Forelimb muscle (tissue), 1 donor: ENCODE data around the gene ATP10A. TPM values are rescaled to one million over a fixed set of nuclear protein-coding genes. Genes with fewer than 3 reads are reported as not detected.

Source experiments
- DNase-seq: peaks from one replicate; pipeline ENCODE4 v3.0.0-alpha.2; 2013; ENCODE audit warnings: low read depth
- polyA plus RNA-seq: library from polyadenylated mRNA; unstranded; fragments of 120-200 nt; gene quantifications from one replicate; pipeline ENCODE4 v1.2.1, GENCODE V29; 2013; ENCODE audit not compliant: insufficient read length

The ATP10A gene
- polyA plus RNA-seq, 1 donor = 2.9 TPM

DNA sequence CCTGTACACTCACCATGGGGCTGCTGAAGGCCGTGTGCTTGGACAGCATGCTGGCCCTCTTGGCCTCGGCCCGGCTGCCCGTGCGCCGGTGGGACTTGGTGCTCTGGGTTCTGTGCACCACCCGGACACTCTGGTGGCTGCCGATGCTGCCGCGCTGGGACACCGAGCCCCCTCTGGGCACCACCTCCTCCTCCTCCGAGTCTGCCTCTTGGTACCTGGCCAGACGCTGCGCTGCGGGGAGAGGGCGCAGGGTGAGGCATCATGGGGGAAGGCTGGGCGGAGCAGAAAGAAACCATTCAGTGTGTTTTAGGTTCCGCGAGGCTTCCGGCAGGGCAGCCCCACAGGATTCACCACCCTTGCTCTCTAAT is 145.0 kb downstream of the ATP10A start:
- DNase-seq = no peak

DNA sequence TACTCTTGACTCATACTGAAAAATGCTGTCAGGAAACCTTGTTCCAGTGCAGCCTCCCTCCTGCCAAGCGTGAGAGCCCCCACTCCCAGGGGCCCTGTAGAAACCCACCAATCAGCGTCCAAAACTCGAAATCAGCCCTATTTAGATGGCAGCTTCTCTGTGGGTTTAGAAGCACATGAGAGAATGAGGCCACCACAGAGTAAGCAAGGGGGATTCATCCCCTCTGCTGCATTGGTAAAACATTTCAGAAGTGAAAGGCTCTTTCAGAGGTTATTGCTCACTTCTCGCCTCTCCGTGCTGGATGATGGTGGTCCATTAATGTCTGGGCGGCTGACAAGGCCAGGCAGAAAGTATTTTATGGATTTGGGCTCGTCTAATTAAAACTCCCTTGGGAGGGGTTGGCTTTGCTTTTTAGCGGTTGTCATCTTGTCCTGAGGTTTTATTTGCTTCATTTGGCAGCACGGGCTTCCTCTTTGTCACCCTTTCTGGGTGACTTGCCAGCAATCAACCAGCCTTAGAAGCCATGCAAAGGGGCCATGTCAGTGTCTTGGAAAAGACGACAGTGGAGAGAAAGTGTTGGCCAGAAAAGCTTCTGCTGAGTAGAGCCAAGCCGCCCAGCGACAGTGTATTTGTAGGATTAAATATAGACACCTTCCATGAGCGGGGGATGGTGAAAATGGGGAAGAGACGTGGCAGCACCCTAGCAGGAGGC is 145.5 kb downstream of the ATP10A start:
- no peak for DNase-seq

- DNase-seq = no peak
Measured at GRCh38 chr15:25717127-25717456, 146.0 kb downstream of the ATP10A start.

GRCh38 chr15:25716414-25717126 is 146.6 kb downstream of the ATP10A start:
- DNase-seq = no peak

DNA sequence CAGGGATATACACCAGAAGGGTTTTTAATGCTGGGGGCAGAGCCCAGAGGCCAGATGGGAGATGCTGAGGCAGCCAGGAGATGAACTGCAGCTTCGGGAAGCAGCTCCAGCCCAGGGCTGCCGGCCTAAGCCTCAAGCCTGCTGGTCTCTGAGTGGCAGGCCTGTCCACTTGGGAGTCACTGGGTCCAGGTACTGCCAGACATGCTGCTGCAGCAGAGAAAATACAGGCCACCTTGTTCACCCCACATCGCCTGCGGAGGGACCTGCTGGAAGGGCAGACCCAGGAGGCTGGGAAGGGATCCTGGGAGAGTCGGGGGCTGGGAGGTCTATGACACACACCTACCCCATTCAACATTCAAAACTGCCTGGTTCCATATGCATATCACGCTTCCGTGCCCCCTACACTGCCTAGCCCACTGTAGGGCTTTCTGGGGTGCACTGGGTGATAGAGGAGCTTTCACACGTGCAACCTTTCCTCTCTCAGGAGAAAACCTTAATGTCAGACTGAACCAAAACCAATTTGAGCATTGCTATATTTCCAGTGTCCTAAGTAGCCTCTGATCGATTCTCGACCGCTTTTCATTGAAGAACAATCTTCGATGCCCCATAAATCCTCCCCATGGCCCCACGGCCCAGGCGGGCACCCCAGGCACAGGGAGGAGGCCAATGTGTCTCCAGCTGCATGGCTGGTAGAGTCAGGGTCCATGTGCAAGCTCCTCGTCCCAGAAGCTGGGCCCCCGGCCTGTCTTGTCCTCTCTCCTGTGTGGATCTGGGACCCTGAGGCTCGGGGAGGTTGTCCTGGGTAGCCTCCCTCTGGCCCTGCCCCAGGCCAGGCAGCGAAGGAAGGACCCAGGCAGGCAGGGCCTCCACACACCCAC is 147.4 kb downstream of the ATP10A start:
- DNase-seq = no peak

GRCh38 chr15:25714538-25714840 is 148.6 kb downstream of the ATP10A start:
- no peak for DNase-seq

DNA sequence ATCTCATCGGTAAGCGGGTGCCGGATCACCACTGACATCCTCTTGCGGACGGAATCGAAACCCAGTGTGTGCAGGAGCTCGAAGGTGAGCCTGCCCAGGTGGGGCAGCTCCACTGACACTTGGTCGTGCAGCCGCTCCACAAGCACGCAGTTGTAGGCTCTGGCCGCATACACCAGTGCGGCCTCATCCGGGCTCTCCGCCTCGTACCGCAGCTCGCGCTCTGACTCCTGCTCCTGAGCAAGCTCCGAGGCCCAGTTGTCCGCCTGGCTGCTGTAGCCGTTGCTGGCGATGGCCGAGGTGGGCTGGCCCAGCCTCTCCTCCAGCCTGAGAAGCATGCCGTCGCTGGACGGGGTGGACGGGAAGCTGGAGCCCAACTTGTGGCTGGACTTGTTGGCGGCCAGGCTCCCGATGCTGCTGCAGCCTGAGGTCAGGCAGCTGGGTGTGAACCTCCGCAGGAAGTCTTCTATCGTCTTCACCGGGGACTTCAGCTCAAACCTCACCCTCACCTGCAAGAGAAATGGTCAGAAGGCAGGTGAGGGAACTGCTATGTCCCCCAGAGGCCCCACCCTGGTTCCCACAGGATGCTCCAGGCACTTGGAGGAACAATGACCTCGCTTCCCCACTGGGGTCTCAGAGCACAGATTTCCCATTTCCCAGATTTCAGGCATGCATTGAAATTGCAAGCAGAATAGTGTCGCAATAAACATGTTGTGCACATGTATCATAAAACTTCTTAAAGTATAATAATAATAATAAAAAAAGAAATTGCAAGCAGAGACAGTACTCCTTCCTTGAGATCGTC is 149.2 kb downstream of the ATP10A start:
- no peak for DNase-seq

DNA sequence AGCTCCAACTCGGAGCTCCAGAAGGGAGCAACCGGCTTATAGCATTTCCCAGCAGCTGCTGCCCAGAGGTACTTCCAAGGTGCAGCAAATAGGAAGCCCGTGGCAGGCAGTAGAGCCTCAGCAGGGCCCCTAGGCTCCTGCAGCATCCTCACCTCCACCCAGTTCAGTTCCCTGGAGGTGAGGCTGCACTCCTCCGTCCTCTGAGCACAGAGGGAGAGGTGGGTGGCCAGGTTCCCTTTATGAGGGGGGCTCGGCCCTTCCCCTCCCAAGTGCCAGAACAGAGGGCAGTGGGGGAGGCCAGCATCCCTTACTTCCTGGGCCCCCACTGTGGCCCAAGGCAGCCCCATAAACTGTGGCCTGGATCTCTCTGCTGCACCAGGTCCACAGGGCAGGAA is 150.2 kb downstream of the ATP10A start:
- DNase-seq = no peak

DNA sequence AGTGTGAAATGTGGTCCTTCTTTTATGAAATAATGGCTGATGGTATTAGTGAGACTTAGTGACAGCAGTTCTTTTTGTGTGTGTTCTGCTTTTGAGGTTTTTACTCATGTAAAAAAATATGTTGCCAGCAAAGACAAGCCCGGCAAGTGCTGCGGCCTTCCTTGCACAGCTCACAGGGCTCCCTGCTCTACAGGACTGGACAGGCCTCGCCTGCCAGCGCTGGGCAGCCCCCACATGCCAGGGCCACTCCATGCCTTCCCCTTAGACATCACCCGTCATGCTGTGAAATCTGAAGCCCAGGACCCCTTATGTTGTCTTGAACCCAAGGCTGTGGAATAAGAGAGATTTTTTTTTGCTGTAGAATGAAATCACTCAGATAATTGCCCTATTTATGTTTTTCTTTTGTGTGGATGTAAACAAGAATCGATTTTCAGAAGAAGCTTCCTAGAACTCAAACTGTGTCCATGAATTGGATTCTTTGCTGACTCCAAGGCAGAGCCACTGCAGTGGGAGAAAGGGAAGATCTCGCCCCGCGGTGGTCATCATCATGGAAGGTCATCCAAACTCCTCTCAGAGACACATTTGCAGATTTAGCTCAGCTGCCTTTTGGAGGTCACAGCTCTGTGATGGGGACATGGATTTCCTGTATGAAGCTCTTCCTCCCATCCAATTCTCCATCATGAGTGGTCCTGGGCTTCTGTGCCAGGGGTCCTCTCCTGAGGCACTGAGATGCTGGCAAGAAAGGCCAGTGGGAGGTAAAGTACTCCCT is 150.8 kb downstream of the ATP10A start:
- no peak for DNase-seq

GRCh38 chr15:25711691-25712090 is 151.4 kb downstream of the ATP10A start:
- DNase-seq = no peak

DNA sequence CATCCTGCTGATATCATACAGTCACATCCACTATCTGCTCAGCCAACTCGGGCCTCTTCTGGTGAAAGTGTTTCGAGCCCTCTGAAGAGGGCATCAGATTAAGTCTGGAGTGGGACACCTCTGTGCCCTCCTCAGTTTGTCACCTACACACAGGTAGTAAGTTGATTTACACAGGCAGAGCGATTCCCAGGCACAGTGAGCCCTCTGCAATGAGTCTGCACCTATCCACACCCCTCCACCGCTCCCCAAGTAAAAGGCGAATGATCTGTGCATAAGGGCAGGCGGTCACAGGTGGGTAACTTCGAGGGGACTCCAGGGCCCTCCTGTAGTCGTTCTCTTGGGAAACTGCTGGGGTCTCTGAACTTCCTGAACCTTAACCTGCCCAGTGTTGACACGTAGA is 152.0 kb downstream of the ATP10A start:
- DNase-seq = no peak

DNA sequence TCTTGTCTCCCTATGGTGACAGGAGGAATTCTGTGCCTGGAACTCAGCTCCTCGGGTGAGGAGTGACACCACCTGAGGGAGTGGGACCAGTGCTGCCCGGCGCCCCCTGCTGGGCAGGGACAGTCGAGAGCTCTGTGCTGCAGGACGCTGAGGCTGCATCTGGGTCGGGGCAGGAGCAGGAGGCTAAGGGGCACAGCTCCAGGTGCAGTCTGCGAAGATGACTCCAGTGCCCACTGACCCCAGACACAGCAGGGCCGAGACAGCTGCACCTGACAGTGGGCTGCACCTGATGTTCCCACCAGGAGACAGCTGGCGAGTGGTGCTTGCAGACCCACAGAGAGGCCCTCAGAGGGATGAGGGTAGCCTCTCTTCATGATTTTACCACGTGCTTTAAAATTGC is 152.9 kb downstream of the ATP10A start:
- no peak for DNase-seq

DNA sequence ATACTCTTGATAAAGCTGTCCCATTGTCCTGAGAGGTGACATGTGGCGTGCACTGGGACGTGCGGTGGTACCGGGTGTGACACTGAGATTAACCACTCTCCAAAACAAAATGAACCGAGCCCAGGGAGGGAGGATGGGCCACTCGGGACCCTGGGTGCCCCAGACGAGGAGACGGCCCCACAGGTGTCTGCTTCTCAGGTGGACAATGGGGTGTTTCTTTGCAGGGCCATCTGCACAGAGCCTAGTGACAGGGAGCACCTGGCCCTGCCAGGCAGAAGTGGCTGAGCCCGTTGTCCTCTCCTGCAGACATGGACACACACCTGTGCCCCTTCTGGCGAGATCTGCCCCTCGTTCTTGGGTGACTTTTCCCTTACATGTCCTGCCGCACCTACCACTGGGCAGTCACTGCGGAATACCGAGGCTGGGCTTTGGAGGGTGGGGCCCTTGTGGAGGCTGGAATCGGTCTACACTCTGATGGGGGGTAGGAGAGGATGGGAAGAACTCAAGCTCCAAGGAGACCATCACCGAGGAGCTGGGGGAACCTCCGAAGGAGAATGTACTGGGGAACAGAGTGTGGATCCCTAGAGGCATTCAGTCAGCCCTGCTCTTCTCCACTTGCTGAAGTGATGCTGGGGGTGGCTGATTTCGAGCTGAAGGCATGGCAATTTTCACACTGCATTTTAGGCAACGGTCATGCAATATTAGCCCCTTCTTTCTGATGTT is 153.5 kb downstream of the ATP10A start:
- DNase-seq = no peak

- no peak for DNase-seq
Measured at GRCh38 chr15:25708391-25708790, 154.7 kb downstream of the ATP10A start.

DNA sequence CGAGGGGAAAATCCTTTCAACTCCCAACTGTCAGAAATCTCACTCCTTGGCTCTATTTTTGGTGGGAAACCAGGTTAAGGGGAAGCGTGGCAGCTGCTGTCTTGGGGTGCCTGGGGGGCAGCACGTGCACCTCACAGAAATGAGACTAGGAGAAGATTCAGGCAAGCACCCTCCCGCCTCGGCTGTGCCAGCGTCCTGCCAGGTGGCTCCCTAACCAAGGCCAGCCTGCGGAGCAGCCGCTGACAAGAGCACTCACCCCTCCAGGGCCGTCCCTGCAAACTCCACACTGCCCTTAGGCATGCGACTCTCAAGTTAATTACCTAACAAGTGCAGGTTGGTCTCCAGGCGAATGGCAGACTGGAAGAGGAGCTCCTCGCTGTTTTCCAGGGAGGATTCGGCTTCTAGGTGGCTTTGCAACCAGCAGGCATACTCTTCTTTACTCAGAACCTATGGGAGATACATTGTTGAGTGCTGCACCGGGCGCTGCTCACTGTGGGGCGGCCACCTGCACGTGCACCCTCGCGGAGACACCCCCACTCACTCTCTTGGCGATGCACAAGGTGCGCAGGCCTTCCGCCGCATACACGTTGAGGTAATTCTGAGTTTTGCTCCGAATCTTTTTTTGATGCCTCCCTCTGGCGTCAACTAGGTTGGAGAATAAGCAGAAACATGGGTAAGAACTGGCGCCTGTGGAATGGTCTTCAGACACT is 155.3 kb downstream of the ATP10A start:
- DNase-seq = no peak

GRCh38 chr15:25706176-25706955 is 156.8 kb downstream of the ATP10A start:
- DNase-seq = no peak

DNA sequence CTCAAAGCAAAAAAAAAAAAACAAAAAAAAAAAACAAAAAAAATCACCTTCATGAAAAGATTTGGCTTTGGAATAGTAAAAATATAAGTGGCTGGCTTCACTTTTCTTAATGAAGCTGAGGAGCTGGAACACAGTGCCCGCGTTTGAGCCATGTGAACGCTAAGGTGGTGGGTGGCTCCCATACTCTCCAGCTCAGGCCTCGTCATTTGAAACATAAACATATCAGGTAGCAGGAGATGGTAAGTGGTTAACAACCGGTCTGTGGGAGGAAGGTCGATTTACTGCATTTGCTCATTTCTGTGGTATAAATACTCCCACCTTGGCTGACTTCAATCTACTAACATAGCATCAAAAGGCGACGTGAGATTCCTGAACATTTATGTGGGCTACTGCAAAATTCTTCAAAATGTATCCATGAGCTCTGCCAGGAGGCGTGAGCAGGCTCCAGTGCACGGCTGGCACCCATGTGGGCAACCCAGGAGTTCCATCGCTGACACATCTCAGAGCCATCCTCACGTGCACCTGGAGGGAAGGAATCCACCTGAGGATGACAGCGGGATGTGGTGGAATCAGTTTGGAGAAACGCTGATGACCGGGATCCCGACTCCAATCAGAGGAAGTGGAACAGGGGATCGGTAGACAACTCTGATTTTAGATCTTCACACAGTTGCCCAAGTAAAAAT is 157.6 kb downstream of the ATP10A start:
- no peak for DNase-seq

DNA sequence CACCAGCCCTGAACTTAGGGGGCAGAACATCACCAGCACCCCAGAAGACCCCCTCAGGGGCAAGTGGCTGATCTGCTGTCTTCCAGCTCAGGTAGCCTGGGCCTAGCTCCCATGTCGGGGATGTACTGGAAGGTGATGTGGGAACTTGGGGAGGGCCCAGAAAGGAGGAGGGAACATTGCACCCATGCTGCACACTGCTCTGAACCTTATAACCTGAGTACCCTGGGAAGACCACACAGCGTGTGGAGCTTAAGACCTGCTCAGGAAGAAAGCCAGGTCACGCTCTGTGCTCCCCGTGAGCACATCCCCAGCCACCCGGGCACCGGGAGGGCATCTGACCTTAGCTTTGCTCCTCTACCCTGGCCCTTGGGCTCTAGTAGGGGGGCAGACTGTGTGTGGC is 159.4 kb downstream of the ATP10A start:
- no peak for DNase-seq
